Activated CD4-positive, alpha-beta T cell treated with anti-CD3 and anti-CD28 coated beads, Interleukin-2, amount 50 U/mL, for 16 hours (primary cell): ENCODE data around the gene CRYL1.

ENCODE experiments used
- DNase-seq: peaks from one replicate; pipeline ENCODE4 v3.0.0-alpha.2; 2020

CRYL1 gene

DNA sequence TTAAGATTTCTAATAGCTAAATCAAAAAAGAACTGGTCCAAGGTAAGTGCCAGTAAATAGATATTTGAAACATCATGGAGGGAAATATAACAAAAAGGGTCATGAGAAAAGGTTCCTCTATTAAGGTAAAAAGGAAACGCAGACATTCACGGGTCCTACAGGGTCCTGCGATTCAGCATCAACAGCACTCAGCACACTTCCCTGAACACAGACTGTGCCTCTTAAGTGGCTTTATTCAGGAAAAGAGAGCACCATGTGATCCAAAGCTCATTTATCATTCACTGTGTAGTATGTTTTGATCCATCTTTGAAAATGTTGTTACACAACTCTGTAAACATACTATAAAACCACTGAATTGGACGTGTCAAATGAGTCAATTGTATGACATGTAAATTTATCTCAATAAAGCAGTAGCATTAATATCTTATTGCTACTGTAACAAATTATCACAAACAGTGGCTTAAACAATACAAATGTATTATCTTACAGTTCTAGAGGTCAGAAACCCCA is 33.7 kb downstream of the CRYL1 start:
- no peak for DNase-seq

DNA sequence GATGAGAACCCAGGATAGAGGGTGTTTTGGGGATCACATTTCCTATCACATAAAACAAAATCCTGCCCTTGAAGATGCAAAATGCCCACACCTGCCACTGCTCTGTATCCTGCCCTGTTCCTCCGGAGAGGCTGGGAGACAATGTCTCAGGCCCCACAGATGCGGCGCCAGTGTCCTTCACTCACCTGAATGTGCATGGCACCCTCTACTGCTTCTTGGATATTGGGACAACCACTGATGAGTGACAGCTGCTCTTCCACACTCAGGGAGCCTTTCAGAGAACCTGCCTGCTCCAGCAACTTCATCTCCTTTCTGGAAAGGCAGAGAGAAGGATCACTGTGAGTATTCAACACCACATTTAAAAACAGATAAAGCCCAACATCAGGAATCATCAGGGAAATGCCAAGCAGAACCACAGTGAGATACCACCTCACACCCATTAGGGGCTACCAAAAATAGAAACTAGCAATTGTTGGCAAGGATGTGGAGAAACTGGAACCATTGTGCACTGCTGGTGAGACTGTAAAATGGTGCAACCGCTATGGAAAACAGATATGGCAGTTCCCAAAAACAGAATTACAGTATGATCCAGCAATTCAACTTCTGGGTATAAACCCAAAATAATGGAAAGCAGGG is 36.4 kb downstream of the CRYL1 start:
- peak; percentile 60 for DNase-seq

DNA sequence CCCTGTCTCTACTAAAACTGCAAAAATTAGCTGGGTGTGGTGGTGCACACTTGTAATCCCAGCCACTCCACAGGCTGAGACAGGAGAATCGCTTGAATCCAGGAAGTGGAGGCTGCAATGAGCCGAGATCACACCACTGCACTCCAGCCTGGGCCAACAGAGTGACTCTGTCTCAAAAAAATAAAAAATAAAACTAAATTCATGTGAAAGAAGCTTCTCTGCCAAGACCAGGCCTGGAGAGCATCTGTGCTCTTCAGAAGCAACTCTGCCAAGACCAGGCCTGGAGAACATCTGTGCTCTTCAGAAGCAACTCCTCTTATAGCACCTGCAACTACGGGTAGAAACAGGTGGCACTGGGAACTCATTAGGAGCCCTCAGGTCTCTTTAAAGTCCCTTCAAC is 37.7 kb downstream of the CRYL1 start:
- DNase-seq = no peak

DNA sequence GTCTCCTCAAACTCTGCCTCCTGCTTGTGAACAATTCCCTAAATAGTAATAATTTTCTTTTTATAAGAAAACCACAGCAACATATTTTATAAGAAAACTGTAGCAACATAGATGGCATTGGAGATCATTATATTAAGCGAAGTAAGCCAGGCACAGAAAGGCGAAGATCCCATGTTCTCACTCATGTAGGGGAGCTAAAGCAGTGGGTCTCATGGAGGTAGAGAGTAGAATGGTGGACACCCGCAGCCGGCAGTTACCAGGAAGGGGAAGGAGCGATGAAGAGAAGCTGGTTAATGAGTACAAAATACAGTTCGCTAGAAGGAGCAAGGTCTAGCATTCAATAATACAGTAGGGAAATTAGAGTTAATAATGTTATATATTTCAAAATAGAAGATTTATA is 42.9 kb downstream of the CRYL1 start:
- DNase-seq = no peak

DNA sequence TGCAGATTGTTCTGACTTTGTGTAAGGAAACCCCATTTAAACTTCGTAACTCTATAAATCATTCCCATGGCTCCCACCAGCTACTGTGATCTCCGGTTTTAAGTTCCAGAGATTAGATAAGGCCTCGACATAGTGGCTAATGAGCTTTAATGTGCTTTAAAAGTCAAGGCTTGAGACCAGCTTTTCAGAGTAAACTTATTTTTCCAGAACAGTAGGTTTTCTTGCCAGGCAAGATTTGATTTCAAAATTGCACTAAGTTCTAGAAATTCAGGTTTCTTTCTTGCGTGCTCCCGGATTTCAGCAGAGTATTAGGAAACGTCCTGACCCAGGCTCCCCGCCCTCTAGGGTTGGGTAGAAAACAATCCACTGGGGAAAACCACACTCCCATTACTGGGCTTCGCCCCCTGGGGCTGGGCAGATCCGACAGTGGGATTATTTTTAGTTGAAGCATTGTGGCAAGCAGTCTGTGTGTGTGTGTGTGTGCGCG is 43.3 kb downstream of the CRYL1 start:
- DNase-seq = no peak

DNA sequence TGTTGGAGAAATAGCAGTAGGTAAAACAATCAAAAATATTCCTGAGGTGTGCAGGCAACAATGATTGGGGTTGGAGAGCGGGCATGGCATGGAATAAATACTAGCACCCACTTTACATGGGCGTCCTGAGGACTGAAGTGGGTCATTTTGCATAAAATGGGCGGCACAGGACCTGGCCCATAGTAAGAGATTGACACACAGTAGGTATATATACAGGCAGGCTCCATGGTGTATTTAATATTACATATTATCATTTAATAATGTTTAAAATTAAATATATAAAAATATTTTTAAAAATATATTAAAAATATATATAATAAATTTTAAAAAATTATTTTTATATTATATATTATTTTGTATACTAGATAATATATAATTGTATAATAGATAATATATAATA is 48.3 kb downstream of the CRYL1 start:
- DNase-seq = no peak

DNA sequence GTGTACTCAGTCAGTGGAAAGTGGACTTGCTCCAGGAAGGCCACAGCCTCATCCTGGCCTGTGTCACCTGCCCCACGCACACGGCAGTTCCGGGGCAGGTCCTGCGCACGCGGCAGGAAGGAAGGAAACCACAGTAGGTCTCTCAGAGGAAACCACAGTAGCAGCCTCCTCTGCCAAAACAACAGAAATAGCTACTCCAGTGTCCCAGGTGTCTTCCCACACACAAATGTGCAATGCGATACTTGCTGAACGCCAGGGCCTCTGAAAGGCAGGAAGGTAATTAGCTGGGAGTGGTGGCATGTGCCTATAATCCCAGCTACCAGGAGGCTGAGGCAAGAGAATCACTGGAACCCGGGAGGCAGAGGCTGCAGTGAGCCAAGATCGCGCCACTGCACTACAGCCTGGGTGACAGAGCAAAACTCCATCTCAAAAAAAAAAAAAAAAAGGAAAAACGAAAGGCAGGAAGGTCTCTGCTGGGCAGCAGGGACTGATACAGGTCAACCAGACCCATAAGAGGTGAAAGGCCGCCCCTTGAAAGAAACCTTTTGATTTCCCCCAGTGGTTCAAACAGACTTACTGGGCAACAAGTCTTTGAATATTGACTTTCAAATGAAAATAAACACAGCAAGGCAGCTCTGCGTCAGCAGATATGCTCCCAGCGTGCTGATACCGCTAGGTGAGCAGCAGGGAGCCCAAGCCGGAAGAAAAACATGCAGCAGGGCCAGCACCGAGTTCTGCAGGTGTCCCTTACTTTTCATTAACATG is 49.5 kb downstream of the CRYL1 start:
- peak; percentile 83 for DNase-seq

DNA sequence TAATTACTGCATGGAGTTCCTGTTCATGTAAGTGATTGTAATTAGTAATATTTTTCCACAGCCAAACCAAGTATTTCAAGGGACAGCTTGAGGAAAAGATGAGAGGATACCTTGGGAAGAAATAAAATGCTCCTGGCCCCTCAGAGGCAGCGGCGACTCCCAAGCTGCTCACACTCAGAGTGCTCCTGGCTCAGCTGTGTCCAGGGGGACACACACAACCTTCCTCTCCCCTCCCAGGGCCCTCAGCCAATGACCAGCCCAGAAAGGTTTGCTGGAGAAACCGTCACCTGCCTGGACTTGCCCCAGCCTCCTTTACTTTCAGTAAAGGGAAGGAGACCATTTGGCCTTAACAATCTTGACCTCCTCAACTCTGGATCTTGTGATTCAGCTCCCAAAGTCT is 51.1 kb downstream of the CRYL1 start:
- DNase-seq = no peak

DNA sequence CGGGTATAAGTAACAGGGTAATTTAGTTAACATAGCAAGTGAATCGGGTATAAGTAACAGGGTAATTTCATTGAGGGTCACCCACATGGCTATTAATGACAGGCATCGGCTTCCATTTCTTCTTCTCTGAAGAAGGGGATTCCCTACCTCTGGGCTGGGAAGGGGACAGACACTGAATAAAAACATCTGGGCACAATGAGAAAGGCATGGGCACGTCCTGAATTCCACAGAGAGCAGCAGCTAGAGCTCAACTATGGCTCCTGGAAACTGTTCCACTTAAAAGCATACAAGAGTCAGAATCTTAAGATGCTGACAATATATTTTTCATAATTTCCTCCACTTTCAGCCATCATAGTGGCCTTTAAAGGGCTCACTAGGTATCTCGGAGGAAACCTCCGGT is 51.8 kb downstream of the CRYL1 start:
- no peak for DNase-seq

DNA sequence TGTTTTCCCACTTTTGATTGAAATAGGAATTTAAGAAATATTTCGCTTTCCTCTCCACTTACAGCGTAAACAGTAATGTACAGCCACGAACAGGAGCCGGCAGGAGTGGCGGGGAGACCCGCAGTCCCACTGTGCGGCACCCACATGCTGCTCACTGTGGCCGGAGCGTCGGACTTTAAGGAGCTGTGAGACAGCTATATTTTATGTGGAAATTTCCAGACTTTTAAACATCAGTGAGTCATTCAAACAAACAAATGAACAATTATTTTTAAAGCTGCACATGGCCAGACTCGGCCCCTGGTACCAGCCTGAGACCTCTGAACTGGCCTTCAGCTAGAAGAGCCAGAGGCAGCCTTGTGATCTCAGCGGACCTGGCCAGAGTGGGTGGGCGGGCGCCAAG is 52.5 kb downstream of the CRYL1 start:
- DNase-seq = no peak

DNA sequence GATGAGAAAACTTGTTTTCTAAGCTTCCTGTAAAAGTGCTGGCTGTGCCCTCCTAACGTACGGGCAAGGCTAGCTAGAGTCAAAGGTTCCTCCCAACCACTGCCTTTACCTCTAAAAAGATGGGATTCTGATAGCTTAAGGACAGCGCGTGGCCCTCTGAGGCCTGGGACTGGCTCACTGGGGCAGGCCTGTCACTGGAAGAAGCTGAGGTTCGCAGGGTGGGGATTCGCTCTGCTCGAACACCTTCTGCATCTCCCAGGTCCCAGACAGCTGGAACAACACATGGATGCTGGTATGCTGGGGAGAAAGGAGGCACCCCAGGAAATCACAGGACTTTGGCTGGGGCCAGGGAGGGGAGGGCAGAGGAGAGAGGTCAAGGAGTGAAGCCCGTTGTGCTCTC is 53.1 kb downstream of the CRYL1 start:
- no peak for DNase-seq

DNA sequence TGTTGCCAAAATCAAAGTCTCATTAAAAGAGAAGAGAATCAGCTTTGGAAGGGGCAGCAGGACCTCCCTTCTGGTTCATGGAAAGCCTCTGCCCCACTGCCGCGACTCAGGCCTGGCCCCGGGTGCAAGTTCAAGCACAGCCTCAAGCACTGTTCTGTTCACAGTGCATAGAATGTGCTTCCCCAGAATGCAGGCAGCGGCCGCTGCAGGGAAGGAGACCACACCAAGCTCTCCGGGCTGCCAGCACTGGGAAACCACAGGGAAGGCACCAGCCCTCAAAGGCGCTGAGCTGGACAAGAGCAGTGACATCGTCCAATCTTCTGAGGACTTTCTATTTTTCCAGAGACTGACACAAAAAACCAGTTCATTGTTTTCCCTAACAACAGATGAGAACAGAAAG is 55.5 kb downstream of the CRYL1 start:
- no peak for DNase-seq

DNA sequence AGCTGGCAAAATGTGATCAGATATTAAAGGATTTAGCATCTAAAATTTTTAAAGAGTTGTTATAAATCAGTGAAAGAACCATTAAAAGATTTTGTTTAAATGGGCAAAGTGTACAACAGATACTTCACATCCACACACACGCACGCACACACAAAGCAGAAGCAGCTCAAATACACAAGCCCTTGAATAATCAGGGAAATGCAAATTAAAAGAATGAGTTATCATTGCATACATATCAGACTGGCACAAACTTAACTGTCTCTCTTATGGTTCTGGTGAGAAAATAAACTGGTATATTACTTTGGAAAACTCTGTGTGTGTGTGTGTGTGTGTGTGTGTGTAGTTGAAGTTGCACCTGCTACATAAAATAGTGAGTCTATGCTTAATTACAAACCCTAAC is 59.3 kb downstream of the CRYL1 start:
- DNase-seq = no peak

DNA sequence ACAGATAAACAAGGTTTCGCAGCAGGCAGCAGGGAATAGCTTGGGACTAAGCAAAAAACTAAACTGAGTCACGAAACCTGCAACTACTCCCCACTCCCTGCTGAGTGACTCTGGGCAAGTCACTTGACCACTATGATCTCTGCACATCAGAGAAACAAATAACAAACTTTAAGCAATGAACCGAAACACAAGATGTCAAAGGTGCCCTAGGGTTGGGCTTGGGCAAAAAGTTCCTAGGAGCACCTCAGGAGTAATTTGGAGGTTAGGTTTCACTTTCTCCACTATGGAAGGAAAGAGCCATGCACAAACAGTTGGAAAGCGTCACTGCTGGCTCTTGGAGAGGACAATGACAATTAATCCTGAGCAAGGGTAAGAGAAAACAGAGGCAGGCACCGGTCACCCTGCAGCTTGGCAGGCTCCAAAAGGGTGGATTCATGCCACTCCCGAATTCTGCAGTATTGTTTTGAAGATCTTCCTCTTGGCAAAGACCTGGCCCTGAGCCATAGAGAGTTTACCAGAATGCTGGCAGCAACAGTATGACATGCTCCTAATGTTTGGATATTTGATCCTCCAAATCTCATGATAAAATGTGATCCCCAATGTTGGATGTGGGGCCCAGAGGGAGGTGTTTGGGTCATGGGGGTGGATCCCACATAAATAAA is 60.3 kb downstream of the CRYL1 start:
- DNase-seq = no peak

DNA sequence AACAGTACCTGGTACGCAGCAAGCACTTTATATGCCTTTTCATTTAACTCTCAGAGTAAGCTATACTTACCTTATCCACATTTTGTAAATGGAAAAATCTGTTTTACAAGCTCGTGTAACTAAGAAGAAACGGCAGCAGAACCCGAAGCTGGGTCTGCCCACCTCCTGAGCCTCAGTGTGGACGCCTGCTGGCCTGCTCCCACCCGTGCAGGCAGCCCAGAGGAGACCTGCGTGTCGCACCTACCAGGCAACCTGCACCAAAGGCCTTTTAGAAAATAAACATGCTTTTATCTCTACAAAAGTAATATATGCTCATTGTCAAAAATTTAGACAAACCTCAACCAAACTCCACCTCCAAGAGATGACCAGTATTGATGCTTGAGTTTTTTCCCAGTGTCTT is 62.7 kb downstream of the CRYL1 start:
- no peak for DNase-seq

DNA sequence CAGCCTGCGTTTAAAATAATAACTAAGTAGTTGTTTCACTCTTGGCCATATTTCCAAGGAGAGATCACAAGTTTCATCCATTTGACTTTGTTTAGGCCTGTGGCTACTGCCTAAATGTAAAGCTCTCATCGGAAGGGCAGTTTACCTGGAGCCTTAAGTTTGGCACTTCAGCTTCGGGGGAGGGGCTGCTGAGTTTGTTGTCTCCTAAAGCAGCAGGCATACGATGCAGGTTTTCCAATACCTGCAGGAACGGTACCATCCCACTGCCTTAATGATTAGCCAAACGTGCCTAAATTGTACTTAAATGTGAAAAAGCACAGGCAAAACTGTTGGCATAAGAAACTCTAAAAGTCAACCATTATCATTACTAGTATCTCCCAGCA is 63.1 kb downstream of the CRYL1 start:
- no peak for DNase-seq

DNA sequence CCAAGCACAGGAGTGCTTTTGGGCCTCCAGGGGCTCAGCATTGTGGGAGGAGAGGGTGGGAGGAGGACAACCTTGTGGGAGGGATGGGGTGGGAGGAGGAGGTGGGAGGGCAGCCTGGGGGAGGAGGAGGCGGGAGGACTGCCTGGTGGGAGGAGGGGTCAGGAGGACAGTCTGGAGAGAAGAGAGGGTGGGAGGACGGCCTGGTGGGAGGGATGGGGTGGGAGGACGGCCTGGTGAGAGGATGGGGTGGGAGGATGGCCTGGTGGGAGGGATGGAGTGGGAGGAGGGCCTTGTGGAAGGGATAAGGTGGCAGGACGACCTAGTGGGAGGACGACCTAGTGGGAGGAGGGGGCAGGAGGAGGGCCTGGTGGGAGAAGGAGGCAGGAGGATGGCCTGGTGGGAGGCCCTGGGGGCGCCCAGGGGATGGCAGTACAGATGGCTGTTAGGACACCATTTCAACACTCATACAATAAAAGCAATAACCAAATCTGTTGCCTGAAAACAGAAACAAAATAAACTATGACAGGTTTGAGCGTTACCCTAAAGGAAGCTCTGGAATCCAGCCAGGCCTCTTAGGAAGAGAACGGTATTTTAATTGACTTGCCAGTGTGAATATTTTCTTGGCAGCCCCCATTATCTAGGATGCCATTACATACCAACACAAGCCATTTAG is 63.7 kb downstream of the CRYL1 start:
- no peak for DNase-seq

DNA sequence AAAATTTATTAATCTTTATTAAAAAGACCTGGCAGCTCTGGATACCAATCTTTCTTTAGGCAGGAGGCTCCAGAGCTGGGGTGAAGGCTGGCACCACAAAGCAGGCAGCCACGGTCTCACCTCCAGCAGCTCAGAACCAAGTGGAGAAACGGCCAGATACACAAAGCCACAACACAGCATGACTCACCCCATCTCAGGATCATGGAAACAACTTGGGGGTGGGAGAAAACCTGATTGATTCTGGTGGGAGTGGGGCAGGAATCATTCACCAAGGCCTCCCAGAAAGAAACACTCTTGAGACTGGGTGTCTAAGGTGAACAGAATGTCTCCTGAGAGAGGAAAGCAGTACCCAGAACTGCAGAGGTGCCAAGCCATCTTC is 64.2 kb downstream of the CRYL1 start:
- DNase-seq = peak; percentile 23

DNA sequence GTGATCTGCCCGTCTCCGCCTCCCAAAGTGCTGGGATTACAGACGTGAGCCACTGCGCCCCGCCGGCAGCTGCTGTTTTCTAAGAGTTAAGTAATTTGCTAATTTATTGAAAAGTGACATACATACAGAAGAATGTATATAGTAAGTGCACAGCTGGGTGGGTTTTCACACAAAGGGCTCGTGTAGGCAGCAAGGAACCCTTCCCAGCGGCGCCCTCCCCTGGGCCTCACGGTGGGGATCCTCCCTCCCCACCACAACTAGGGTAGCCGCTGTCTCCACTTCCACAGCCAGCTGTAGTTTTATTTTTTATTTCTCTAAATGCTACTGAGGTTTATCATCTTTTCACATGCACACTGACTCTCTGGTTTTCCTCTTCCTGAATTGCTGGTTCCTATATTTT is 64.9 kb downstream of the CRYL1 start:
- no peak for DNase-seq

DNA sequence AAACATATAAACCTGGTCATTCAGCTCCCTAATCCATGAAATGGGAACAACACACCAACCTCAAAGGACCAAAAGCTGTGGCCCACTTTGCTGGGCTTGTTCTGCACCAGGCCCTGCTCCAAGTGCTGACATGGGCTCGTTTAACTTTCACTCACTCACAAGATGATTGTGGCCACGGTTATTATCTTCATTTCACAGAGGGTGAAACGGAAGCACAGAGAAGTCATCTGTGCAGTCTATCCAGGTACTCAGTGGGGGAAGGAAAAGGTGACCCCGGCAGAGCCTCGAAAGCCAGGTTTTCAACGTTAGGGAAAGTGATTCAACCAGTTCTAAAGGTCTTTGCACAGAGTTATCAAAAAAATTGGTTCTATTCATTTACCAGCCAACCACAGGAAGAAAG is 68.0 kb downstream of the CRYL1 start:
- no peak for DNase-seq

DNA sequence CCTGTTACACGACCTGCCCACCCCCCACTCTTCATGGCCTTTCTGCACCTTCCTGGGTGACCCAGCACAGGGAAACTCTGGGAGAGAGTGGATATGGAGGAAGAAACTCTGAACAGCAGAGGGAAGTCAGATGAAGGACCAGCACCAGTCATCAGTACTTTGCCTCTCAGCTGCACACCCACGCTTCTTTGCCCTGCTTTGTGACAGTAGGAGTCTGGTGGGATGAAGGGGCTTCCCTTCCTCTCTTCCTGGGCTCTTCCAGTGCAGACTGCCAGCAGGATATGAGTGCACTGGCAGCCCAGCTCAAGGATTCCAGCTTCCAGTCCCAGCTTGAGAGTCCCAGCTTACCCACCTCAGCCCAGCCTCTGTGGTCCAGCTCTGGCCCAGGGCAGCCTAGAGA is 68.9 kb downstream of the CRYL1 start:
- no peak for DNase-seq

DNA sequence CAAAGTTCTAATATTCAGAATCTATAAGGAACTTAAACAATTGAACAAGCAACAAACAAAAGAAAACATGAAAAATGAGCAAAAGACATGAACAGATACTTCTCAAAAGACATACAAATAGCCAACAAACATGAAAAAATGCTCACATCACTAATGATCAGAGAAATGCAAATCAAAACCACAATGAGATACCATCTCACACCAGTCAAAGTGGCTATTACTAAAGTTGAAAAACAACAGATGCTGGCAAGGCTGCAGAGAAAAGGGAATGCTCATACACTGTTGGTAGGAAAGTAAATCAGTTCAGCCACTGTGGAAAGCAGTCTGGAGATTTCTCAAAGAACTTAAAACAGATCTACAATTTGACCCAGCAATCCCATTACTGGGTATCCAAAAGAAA is 74.3 kb downstream of the CRYL1 start:
- DNase-seq = no peak

DNA sequence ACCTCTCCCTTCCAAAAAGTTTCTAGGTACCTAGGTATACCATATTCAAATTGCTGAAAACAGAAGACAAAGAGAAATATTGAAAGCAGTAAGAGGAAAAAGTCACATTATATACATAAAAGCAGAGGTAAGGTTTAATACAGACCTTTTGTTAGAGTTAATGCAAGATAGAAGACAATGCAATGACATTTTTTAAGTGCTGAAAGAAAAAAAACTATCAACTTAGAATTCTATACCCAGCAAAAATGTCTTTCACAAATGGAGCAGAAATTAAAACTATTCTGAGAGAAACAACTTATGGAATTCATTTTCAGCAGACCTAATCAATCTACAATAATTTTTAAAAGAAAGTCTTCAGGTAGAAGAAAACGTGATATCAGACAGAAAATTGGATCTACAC is 77.2 kb downstream of the CRYL1 start:
- no peak for DNase-seq

DNA sequence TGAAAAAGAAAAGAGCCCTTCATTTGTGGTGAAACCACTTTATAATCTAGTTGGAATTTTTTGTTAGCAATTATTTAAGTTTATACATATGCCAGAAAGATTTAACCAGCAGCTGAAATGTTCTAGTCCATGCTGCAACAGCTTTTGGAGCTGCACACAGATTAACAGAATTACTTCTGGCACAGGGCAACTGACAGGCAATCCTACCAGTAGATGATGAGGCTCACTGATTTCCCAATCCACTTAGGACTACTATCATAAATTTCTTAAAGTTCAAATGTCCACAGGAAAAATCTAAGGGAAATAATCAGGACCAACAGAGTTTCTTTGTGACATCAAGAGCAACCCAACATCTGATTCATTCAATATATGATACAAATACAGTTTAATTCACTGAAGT is 78.8 kb downstream of the CRYL1 start:
- DNase-seq = no peak
